Breast epithelium (tissue), 4 donors: ENCODE data around the gene KIF17. TPM values are rescaled to one million over a fixed set of nuclear protein-coding genes. Genes with fewer than 3 reads are reported as not detected.
"Not testable (repeated sequence)": the region's sequence is repeated elsewhere in the genome, so short reads cannot be mapped to it uniquely, and the experiment has no call there.

Experiments
- DNase-seq, 2 donors: peaks; one replicate each; pipeline ENCODE4 v3.0.0-alpha.2; 2019; ENCODE audit warnings: low spot score in 2 of 2
- H3K27ac ChIP-seq, 2 donors: fragments of 200-600 bp; sonication (generic) in 1 of 2; one replicate each; pipeline ENCODE4 v1.5.1; 2016 to 2019; ENCODE audit warnings: mild to moderate bottlenecking in 1 of 2
- H3K27me3 ChIP-seq, 2 donors: fragments of 200-600 bp; sonication (generic) in 1 of 2; one replicate each; pipeline versions ENCODE4 v1.5.1 to v1.6.0; 2017 to 2019; ENCODE audit warnings: control low read depth in 1 of 2, mild to moderate bottlenecking in 1 of 2
- H3K36me3 ChIP-seq: fragments of 200-600 bp; one replicate; pipeline ENCODE4 v1.5.1; 2019
- H3K4me1 ChIP-seq, 2 donors: fragments of 200-600 bp; sonication (generic); one replicate each; pipeline ENCODE4 v1.5.1; 2016 to 2019; ENCODE audit warnings: control low read depth in 1 of 2
- H3K4me3 ChIP-seq, 3 donors: fragments of 200-600 bp; sonication (generic); 1 replicate in 2 of 3; 2 replicates in 1 of 3; pipeline ENCODE4 v1.5.1; 2016 to 2019; ENCODE audit warnings: mild to moderate bottlenecking in 3 of 3, moderate library complexity in 2 of 3
- H3K9me3 ChIP-seq, 2 donors: fragments of 200-600 bp; sonication (generic) in 1 of 2; one replicate each; pipeline ENCODE4 v1.5.1; 2016 to 2019; ENCODE audit warnings: control low read depth in 1 of 2
- CTCF ChIP-seq, 3 donors: fragments of 450-650 bp; IDR thresholded peaks; one replicate each; pipeline ENCODE4 v1.5.1; 2016 to 2017; ENCODE audit warnings: antibody characterized with exemption in 3 of 3, mild to moderate bottlenecking in 3 of 3, moderate library complexity in 3 of 3
- POLR2A ChIP-seq: fragments of 450-650 bp; IDR thresholded peaks from one replicate; pipeline ENCODE4 v1.6.1; 2016; ENCODE audit warnings: antibody characterized with exemption, mild to moderate bottlenecking, moderate library complexity
- POLR2AphosphoS5 ChIP-seq, 3 donors: sonication (generic); formaldehyde crosslinking; IDR thresholded peaks; one replicate each; pipeline ENCODE4 v1.6.1; 2017; ENCODE audit warnings: antibody characterized with exemption in 3 of 3
- intact Hi-C: fragments of 100-400 bp; cut with DNase I; formaldehyde crosslinking; loops from one replicate; pipeline ENCODE4 v1.15.1; 2023; ENCODE audit warnings: low total_unique reads
- total RNA-seq, 3 donors: library from RNA; depleted of rRNA; stranded (reverse); fragments of >200 nt; gene quantifications; one replicate each; pipeline ENCODE4 v1.1.0, GENCODE V29; 2016

KIF17 gene
- total RNA-seq, 3 donors from 2014 or later: 1.8 to 3.5 (median 2.0) TPM

GRCh38 chr1:20681999-20682398 lies 35.8 kb downstream of the KIF17 start:
- no peak overlapping the region for H3K27ac ChIP-seq
- H3K4me1 ChIP-seq: no peaks in the 10 kb centered on the region
- no peaks in the 10 kb centered on the region for H3K36me3 ChIP-seq
- no peaks in the 10 kb centered on the region for H3K9me3 ChIP-seq
- intact Hi-C loops: loop anchor here (5.0 kb wide), 1 partner anchor 970 kb away; no protein-coding TSS in a partner anchor
- DNase-seq: no peak
- no peaks in the 10 kb centered on the region for H3K27me3 ChIP-seq
- H3K4me3 ChIP-seq: no peak overlapping the region
- no peak for TF ChIP-seq CTCF (IDR thresholded peaks at IDR 0.05)
- TF ChIP-seq POLR2A: no peak
- no peak for TF ChIP-seq POLR2AphosphoS5 (IDR thresholded peaks at IDR 0.05)

DNA sequence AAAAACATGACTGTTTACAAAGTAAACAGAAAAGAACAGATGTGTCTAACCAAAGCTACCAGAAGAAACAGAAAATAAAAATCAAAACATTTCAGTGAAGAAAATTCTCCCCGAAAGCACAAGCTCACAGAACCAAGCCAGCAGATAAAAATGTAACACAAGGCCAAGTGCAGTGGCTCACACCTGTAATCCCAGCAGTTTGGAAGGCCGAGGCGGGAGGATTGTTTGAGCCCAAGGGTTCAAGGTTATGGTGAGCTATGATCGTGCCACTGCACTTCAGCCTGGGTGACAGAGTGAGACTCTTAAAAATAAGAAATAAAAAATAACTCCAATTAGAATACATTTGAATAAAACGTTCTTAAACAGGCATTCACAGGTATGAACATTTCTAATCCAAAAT lies 37.5 kb downstream of the KIF17 start:
- Histone ChIP-seq H3K27ac (no peak overlapping the region), H3K36me3 (no peaks in the 10 kb centered on the region), H3K9me3 (no peaks in the 10 kb centered on the region), H3K4me1 (no peaks in the 10 kb centered on the region), H3K27me3 (no peaks in the 10 kb centered on the region), H3K4me3 (no peak overlapping the region)
- intact Hi-C loops: loop anchor here (5.0 kb wide), 1 partner anchor 972 kb away; no protein-coding TSS in a partner anchor
- TF ChIP-seq POLR2AphosphoS5 (IDR thresholded peaks at IDR 0.05) (no peak), CTCF (IDR thresholded peaks at IDR 0.05) (no peak), POLR2A (no peak)
- no peak for DNase-seq

- Histone ChIP-seq H3K4me3 (no peak overlapping the region), H3K4me1 (no peaks in the 10 kb centered on the region), H3K27me3 (no peaks in the 10 kb centered on the region), H3K27ac (no peak overlapping the region), H3K36me3 (no peaks in the 10 kb centered on the region), H3K9me3 (no peaks in the 10 kb centered on the region)
- TF ChIP-seq POLR2AphosphoS5 (IDR thresholded peaks at IDR 0.05) (no peak), CTCF (IDR thresholded peaks at IDR 0.05) (no peak), POLR2A (no peak)
- no peak for DNase-seq
- intact Hi-C loops: no loop called here
Observed at GRCh38 chr1:20678599-20678998, 39.2 kb downstream of the KIF17 start.

- H3K27me3 ChIP-seq, H3K4me3 ChIP-seq, H3K9me3 ChIP-seq, H3K27ac ChIP-seq, intact Hi-C loops, H3K36me3 ChIP-seq, H3K4me1 ChIP-seq, DNase-seq: not testable (repeated sequence)
Observed at GRCh38 chr1:20673626-20674025, 44.2 kb downstream of the KIF17 start.

DNA sequence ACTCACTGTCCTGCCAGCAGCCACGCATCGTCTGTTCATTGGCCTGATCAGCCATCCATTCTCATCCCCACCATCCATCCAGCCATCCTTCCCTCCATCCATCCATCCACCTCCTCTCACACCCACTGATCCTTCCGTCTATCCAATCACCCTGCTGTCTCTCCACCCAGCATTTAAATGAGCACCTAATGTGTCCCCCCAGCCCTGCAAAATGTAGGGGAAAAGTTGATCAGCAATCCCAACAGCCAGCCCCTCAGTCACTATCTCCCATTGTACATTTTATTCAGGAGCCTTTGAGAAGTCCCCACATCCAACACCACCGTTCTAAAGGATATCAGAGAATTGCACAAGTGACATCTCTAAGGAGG lies 45.6 kb downstream of the KIF17 start:
- TF ChIP-seq CTCF (IDR thresholded peaks at IDR 0.05): no peak
- no peak for TF ChIP-seq POLR2A
- no peak for TF ChIP-seq POLR2AphosphoS5 (IDR thresholded peaks at IDR 0.05)
- Histone ChIP-seq H3K4me3 (no peak overlapping the region), H3K9me3 (no peaks in the 10 kb centered on the region), H3K36me3 (no peaks in the 10 kb centered on the region), H3K27me3 (peaks cover 0 to 4% of the 10 kb centered on the region in 2 donors), H3K27ac (no peak overlapping the region), H3K4me1 (no peaks in the 10 kb centered on the region)
- DNase-seq: no peak
- intact Hi-C loops: no loop called here

DNA sequence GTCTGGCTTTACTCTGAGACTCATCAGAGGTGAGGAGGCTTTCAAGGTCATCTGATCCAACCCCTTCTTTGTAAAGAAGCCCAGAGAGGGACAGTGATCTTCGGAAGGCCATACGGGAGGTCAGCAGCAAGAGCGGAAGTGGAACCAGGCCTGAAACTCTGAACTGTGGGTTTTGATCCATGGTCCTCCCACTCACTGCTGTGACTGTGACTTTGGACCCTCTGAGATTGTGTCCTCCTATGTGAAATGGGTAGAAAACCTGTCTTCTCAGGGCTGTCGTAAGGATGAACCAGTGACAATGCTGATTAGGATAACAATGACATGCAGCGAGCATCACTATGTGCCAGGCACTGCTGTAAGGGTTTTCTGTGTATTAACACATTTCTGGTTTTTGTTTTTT lies 46.9 kb downstream of the KIF17 start:
- H3K36me3 ChIP-seq: no peaks in the 10 kb centered on the region
- peaks cover 0 to 4% of the 10 kb centered on the region in 2 donors for H3K27me3 ChIP-seq
- H3K9me3 ChIP-seq: no peaks in the 10 kb centered on the region
- no peak overlapping the region for H3K27ac ChIP-seq
- DNase-seq: no peak
- TF ChIP-seq CTCF (IDR thresholded peaks at IDR 0.05) (no peak), POLR2AphosphoS5 (IDR thresholded peaks at IDR 0.05) (no peak)
- no peaks in the 10 kb centered on the region for H3K4me1 ChIP-seq
- intact Hi-C loops: no loop called here
- H3K4me3 ChIP-seq: no peak overlapping the region
